H1 (cell line): ENCODE data around the gene TGM4. TPM values are rescaled to one million over a fixed set of nuclear protein-coding genes. Genes with fewer than 3 reads are reported as not detected.

Experiments
- CTCF ChIA-PET: fragments of 300-600 bp; sonication (Branson Sonifier 250); formaldehyde crosslinking; loops from one replicate; lab custom pipeline; 2021; ENCODE audit not compliant: partially characterized antibody; lab: Charles Lee
- POLR2A ChIA-PET: fragments of 300-600 bp; sonication (Branson Sonifier 250); formaldehyde crosslinking; loops from one replicate; lab custom pipeline; 2021; ENCODE audit warnings: inconsistent platforms; ENCODE audit not compliant: partially characterized antibody; lab: Charles Lee
- DNase-seq, 2 experiments: peaks; one replicate each; pipeline versions ENCODE4 v3.0.0 to v3.0.0-alpha.2; 2010 to 2022; ENCODE audit warnings: low spot score in 2 of 2, low read depth in 1 of 2, mixed read lengths in 1 of 2
- FAIRE-seq: peaks from 2 replicates; lab custom pipeline; 2011; peaks lifted over from hg19 to GRCh38; lab: Jason Lieb, UNC
- H2AFZ ChIP-seq: 2 replicates; pipeline ENCODE4 v1.8.1; 2012; ENCODE audit warnings: low read length, inconsistent platforms
- H2AK5ac ChIP-seq: 2 replicates; pipeline ENCODE4 v1.6.1; 2013; ENCODE audit warnings: low read depth, low read length
- H2BK120ac ChIP-seq: replicated peaks from 2 replicates; pipeline ENCODE3; 2013; ENCODE audit warnings: low read depth, low read length, inconsistent platforms
- H2BK12ac ChIP-seq: 2 replicates; pipeline ENCODE4 v1.6.1; 2013; ENCODE audit warnings: low read depth, low read length
- H2BK15ac ChIP-seq: 2 replicates; pipeline ENCODE4 v1.6.1; 2013; ENCODE audit warnings: low read length
- H2BK20ac ChIP-seq: 2 replicates; pipeline ENCODE4 v1.6.1; 2013; ENCODE audit warnings: low read length
- H2BK5ac ChIP-seq: 2 replicates; pipeline ENCODE4 v1.6.1; 2013; ENCODE audit warnings: low read depth, low read length
- H3K14ac ChIP-seq: 2 replicates; pipeline ENCODE4 v1.6.1; 2013; ENCODE audit warnings: inconsistent platforms; ENCODE audit not compliant: insufficient read length
- H3K18ac ChIP-seq: 2 replicates; pipeline ENCODE4 v1.6.1; 2013; ENCODE audit warnings: low read length; ENCODE audit errors: extremely low read depth
- H3K23ac ChIP-seq: 2 replicates; pipeline ENCODE4 v1.6.1; 2013; ENCODE audit warnings: inconsistent platforms; ENCODE audit not compliant: insufficient read length
- H3K23me2 ChIP-seq: 2 replicates; pipeline ENCODE4 v1.6.1; 2013; ENCODE audit warnings: low read depth, low read length
- H3K27ac ChIP-seq: 2 replicates; pipeline ENCODE4 v1.6.1; 2011; ENCODE audit warnings: low read depth, low read length, inconsistent platforms
- H3K27me3 ChIP-seq, 4 experiments: replicated peaks in 1 of 4; 1 replicate in 1 of 4; 2 replicates in 3 of 4; pipeline versions ENCODE4 v1.6.1 to v1.8.1; 2011 to 2013; ENCODE audit warnings: low read length in 3 of 4, mild to moderate bottlenecking in 3 of 4, inconsistent platforms in 2 of 4, mixed read lengths in 2 of 4, moderate library complexity in 1 of 4; ENCODE audit not compliant: control insufficient read depth in 3 of 4, insufficient read depth in 3 of 4; ENCODE audit errors: extremely low read depth in 1 of 4
- H3K36me3 ChIP-seq, 4 experiments: 2 replicates each; pipeline versions ENCODE4 v1.6.1 to v1.8.1; 2011 to 2013; ENCODE audit warnings: mild to moderate bottlenecking in 4 of 4, low read length in 3 of 4, moderate library complexity in 2 of 4, control low read depth in 1 of 4, inconsistent platforms in 1 of 4; ENCODE audit not compliant: insufficient read depth in 4 of 4, control insufficient read depth in 2 of 4
- H3K4ac ChIP-seq: replicated peaks from 2 replicates; pipeline ENCODE3; 2013; ENCODE audit warnings: low read length, low read depth, mixed read lengths, inconsistent platforms; ENCODE audit not compliant: insufficient read length
- H3K4me1 ChIP-seq, 4 experiments: replicated peaks in 1 of 4; 1 replicate in 1 of 4; 2 replicates in 3 of 4; pipeline versions ENCODE4 v1.6.1 to v1.8.1; 2011 to 2013; ENCODE audit warnings: low read length in 3 of 4, inconsistent platforms in 2 of 4, mixed read lengths in 1 of 4; ENCODE audit not compliant: insufficient read depth in 4 of 4, control insufficient read depth in 3 of 4
- H3K4me2 ChIP-seq, 2 experiments: 2 replicates each; pipeline versions ENCODE4 v1.6.1 to v1.8.1; 2011 to 2013; ENCODE audit warnings: low read depth in 2 of 2, low read length in 2 of 2, control low read depth in 1 of 2, inconsistent platforms in 1 of 2, mild to moderate bottlenecking in 1 of 2; ENCODE audit not compliant: insufficient read depth in 1 of 2
- H3K4me3 ChIP-seq, 4 experiments: fragments of 200-600, 300-600 bp in 1 of 4; sonication (generic), shearing (Covaris generic), sonication (Bioruptor Twin) in 1 of 4; 2 replicates each; pipeline versions ENCODE4 v1.5.1 to v1.8.1; 2011 to 2016; ENCODE audit warnings: low read length in 4 of 4, low read depth in 3 of 4, control low read depth in 2 of 4, inconsistent platforms in 2 of 4, mild to moderate bottlenecking in 2 of 4, mixed read lengths in 1 of 4, moderate library complexity in 1 of 4; ENCODE audit not compliant: insufficient read depth in 2 of 4; ENCODE audit errors: extremely low read depth in 1 of 4
- H3K56ac ChIP-seq: replicated peaks from 2 replicates; pipeline ENCODE3; 2013; ENCODE audit warnings: low read depth, mild to moderate bottlenecking, mixed read lengths, low read length, inconsistent platforms; ENCODE audit not compliant: insufficient read length
- H3K79me1 ChIP-seq: 2 replicates; pipeline ENCODE4 v1.6.1; 2013; ENCODE audit warnings: low read depth, low read length, control low read depth
- H3K79me2 ChIP-seq, 2 experiments: 2 replicates each; pipeline versions ENCODE4 v1.6.1 to v1.8.1; 2012 to 2013; ENCODE audit warnings: low read length in 2 of 2, mild to moderate bottlenecking in 2 of 2, inconsistent platforms in 1 of 2; ENCODE audit not compliant: insufficient read depth in 2 of 2, control insufficient read depth in 1 of 2
- H3K9ac ChIP-seq, 4 experiments: replicated peaks in 1 of 4; 1 replicate in 1 of 4; 2 replicates in 3 of 4; pipeline versions ENCODE4 v1.6.1 to v1.8.1; 2011 to 2013; ENCODE audit warnings: low read depth in 3 of 4, low read length in 3 of 4, control low read depth in 2 of 4, mild to moderate bottlenecking in 2 of 4, moderate library complexity in 2 of 4, inconsistent platforms in 1 of 4; ENCODE audit errors: extremely low read depth in 1 of 4
- H3K9me3 ChIP-seq, 2 experiments: 2 replicates each; pipeline versions ENCODE4 v1.6.1 to v1.8.1; 2012 to 2013; ENCODE audit warnings: mild to moderate bottlenecking in 2 of 2, moderate library complexity in 2 of 2, control low read depth in 1 of 2, inconsistent platforms in 1 of 2, low read depth in 1 of 2, low read length in 1 of 2, mixed read lengths in 1 of 2; ENCODE audit not compliant: insufficient read depth in 2 of 2
- H4K20me1 ChIP-seq, 2 experiments: replicated peaks in 1 of 2; 2 replicates each; pipeline versions ENCODE3 to v1.8.1; 2011 to 2013; ENCODE audit warnings: inconsistent platforms in 2 of 2, low read length in 2 of 2, mild to moderate bottlenecking in 1 of 2; ENCODE audit not compliant: insufficient read depth in 2 of 2, control insufficient read depth in 1 of 2
- H4K5ac ChIP-seq: 2 replicates; pipeline ENCODE4 v1.6.1; 2013; ENCODE audit warnings: low read length, low read depth, mixed read lengths, inconsistent platforms; ENCODE audit not compliant: insufficient read length
- H4K8ac ChIP-seq: 2 replicates; pipeline ENCODE4 v1.8.0; 2013; ENCODE audit warnings: mild to moderate bottlenecking, moderate library complexity, low read length, inconsistent platforms; ENCODE audit not compliant: insufficient read depth; ENCODE audit errors: extremely low read depth
- H4K91ac ChIP-seq: replicated peaks from 2 replicates; pipeline ENCODE3; 2013; ENCODE audit warnings: low read length, mixed read lengths, inconsistent platforms; ENCODE audit not compliant: insufficient read length
- BACH1 ChIP-seq: IDR thresholded peaks from 2 replicates; pipeline ENCODE4 v1.6.1; 2012; ENCODE audit warnings: low read length, improper control_type of control experiment
- KDM5A ChIP-seq: fragments of 200-600 bp; IDR thresholded peaks from 2 replicates; pipeline ENCODE4 v1.7.1; 2012; ENCODE audit warnings: mild to moderate bottlenecking, low read length, inconsistent platforms, mixed read lengths
- RAD21 ChIP-seq, 2 experiments: IDR thresholded peaks in 1 of 2; conservative IDR thresholded peaks in 1 of 2; 2 replicates each; pipeline ENCODE4 v1.6.1; 2011; ENCODE audit warnings: low read depth in 2 of 2, low read length in 2 of 2, improper control_type of control experiment in 1 of 2, inconsistent platforms in 1 of 2, mild to moderate bottlenecking in 1 of 2, moderate library complexity in 1 of 2
- SP1 ChIP-seq: IDR thresholded peaks from 2 replicates; pipeline ENCODE4 v1.6.1; 2011; ENCODE audit warnings: low read depth, low read length
- WGBS, 2 experiments: shearing (Covaris generic) in 1 of 2; methylation state at CpG; one replicate each; pipeline versions ENCODE4 v1.1.6 to v1.1.7; 2013 to 2015; ENCODE audit warnings: low lambda C conversion rate in 2 of 2, mixed read lengths in 2 of 2, inconsistent platforms in 1 of 2, low coverage in 1 of 2, missing lambda C conversion rate in 1 of 2; ENCODE audit not compliant: insufficient replicate concordance in 2 of 2, insufficient coverage in 1 of 2, insufficient read length in 1 of 2; ENCODE audit errors: extremely low coverage in 1 of 2, missing lambda C conversion rate in 1 of 2; 5-methylcytosine and 5-hydroxymethylcytosine counted together
- polyA plus RNA-seq, 7 experiments: library from polyadenylated mRNA; depleted of rRNA in 3 of 7; stranded (reverse) in 5 of 7; unstranded in 2 of 7; fragments of >200 nt in 5 of 7; fragments of 200-250 nt in 2 of 7; gene quantifications; 1 replicate in 5 of 7; 2 replicates in 1 of 7; 4 replicates in 1 of 7; pipeline versions ENCODE4 v1.2.1 to v1.2.3, GENCODE V29; 2011 to 2013; ENCODE audit warnings: missing spikeins in 2 of 7, mixed read lengths in 2 of 7
- total RNA-seq: library from RNA; stranded (reverse); fragmentation: NEBNext Ultra II Directional; extraction: Animal tissue kit (Norgen Biotek cat#: 25700); gene quantifications from 2 replicates; pipeline ENCODE4 v1.2.1, GENCODE V29; 2021
- TF ChIP-seq, protein P1 (sequence below), 3 experiments: IDR thresholded peaks; 1 replicate in 2 of 3; 2 replicates in 1 of 3; pipeline versions ENCODE4 v1.5.1 to v1.6.1; 2011; ENCODE audit warnings: low read length in 3 of 3, mild to moderate bottlenecking in 3 of 3, inconsistent platforms in 2 of 3, low read depth in 1 of 3, moderate library complexity in 1 of 3; ENCODE audit not compliant: insufficient read depth in 1 of 3; ENCODE audit errors: control extremely low read depth in 1 of 3

Gene TGM4
- total and polyA plus RNA-seq, 2 of the 8 experiments (the other 6 are each of a cell fraction or from before 2014, with no cell fraction given), result 0.02 TPM; not detected in 1

DNA sequence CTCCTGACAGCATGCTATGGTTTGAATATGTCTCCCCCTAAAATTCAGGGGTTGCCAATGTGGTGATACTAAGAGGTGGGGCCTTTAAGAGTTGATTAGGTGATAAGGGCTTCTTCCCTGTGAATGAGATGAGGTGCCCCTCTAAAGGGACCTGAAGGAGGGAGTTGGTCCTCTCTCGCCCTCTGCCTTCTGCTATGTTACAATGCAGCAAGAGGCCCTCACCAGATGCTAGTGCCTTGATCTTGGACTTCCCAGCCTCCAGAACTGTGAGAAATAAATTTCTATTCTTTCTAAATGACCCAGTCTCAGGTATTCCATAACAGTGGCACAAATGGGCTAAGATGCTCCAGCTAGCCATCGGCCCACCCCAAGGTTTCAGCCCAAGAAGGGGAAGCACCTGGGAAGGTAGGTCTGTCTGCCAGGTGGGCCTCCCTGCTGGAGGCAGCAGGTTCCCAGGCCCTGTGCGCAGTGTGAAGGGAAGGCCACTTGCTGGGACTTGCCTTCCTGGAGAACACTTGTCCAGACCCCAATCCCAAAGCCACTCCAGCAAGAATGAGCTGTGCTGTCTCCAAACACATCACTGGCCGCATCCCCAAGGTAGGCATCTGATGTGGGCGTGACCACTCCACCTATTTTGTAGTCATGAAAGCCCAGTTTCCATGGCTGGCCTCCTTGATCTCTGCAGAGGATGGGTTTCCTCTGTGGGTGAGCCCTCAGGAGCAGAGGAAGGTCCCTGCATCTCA is 9.0 kb downstream of the TGM4 start:
- Histone ChIP-seq H3K14ac (no peak overlapping the region), H3K4ac (no peak overlapping the region), H4K91ac (no peak overlapping the region), H3K18ac (no peak overlapping the region), H4K8ac (no peak overlapping the region; the same call in 1 of the 2 replicates), H3K4me1 (peaks cover 0 to 2% (median 0%) of the 10 kb centered on the region in 4 experiments; a peak in 2 of 7 replicates), H3K56ac (no peak overlapping the region), H4K20me1 (no peaks in the 10 kb centered on the region), H2BK12ac (no peak overlapping the region), H3K36me3 (no peaks in the 10 kb centered on the region), H3K27me3 (no peaks in the 10 kb centered on the region), H2AFZ (no peak overlapping the region), H2BK120ac (no peak overlapping the region), H2BK20ac (no peak overlapping the region; the same call in 1 of the 2 replicates), H3K79me2 (no peaks in the 10 kb centered on the region), H3K79me1 (no peaks in the 10 kb centered on the region), H2BK5ac (no peak overlapping the region)
- ChIA-PET CTCF (interaction anchor here (0.7 to 3.4 kb wide), 7 partner anchors 11 to 58 kb away, joined by 3 to 17 read pairs (median 4); partner anchors contain the start of gene TGM4), POLR2A (interaction anchor here (0.6 to 2.2 kb wide), 2 partner anchors 30 to 1320 kb away, joined by 3 to 5 read pairs; no protein-coding TSS in a partner anchor)
- no peak for FAIRE-seq
- DNase-seq, result no peak
- TF ChIP-seq BACH1 (no peak), RAD21 (IDR thresholded peaks at IDR 0.05 in 1 of 2, conservative IDR thresholded peaks at IDR 0.05 in 1 of 2; ENCODE audit: low read depth in 2 of 2, low read length in 2 of 2) (peak; percentile 23 to 35; a peak in 3 of 4 replicates), SP1 (no peak), KDM5A (no peak)
- TF ChIP-seq, protein P1, sequence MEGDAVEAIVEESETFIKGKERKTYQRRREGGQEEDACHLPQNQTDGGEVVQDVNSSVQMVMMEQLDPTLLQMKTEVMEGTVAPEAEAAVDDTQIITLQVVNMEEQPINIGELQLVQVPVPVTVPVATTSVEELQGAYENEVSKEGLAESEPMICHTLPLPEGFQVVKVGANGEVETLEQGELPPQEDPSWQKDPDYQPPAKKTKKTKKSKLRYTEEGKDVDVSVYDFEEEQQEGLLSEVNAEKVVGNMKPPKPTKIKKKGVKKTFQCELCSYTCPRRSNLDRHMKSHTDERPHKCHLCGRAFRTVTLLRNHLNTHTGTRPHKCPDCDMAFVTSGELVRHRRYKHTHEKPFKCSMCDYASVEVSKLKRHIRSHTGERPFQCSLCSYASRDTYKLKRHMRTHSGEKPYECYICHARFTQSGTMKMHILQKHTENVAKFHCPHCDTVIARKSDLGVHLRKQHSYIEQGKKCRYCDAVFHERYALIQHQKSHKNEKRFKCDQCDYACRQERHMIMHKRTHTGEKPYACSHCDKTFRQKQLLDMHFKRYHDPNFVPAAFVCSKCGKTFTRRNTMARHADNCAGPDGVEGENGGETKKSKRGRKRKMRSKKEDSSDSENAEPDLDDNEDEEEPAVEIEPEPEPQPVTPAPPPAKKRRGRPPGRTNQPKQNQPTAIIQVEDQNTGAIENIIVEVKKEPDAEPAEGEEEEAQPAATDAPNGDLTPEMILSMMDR (IDR thresholded peaks at IDR 0.05; ENCODE audit: control extremely low read depth in 1 of 3, insufficient read depth in 1 of 3, low read depth in 1 of 3, low read length in 3 of 3), result peak in 1 of 3 experiments; percentile 37; a peak in 1 of 4 replicates
- TF ChIP-seq, all 59 proteins: peak for 2
- no peaks in the 10 kb centered on the region for H3K23me2 ChIP-seq
- no peak overlapping the region; a peak in 1 of 8 replicates for H3K4me3 ChIP-seq
- peaks cover 4 to 8% of the 10 kb centered on the region in 2 experiments; a peak in 2 of 4 replicates for H3K9me3 ChIP-seq
- no peak overlapping the region for H3K27ac ChIP-seq
- no peak overlapping the region for H3K9ac ChIP-seq
- H3K4me2 ChIP-seq, result no peak overlapping the region
- no peak overlapping the region for H2BK15ac ChIP-seq
- H2AK5ac ChIP-seq, result 0 out of 2 replicates have a peak overlapping the region, but pooled peaks have one; percentile 11
- H4K5ac ChIP-seq, result no peak overlapping the region
- 88% methylated on average over 5 of the region's 5 CpGs; no CpG with 5 or more reads in 1 of the 2 experiments for WGBS, 2 experiments
- no peak overlapping the region for H3K23ac ChIP-seq
